ENCODE measurements around the gene DPEP2.
"Not testable (repeated sequence)": the region's sequence is repeated elsewhere in the genome, so short reads cannot be mapped to it uniquely, and the experiment has no call there.

DPEP2 gene

DNA sequence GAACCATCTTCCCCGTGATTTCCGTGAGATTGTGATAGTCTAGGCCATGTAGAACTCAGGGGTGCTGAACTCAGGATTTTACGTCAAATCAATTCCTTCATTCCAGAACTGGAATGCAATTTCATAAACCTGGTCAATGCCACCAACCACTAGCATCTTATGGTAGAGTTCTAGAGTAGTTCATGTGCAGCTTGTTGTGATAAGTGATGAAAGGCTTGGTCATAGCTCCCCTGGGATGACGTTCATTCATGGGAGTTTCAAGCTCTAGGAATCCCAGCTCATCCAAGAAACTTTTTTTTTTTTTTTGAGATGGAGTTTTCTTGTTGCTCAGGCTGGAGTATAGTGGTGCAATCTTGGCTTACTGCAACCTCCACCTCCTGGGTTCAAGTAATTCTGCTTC, 3.7 kb upstream of the DPEP2 start:
- no peak for DNase-seq

DNA sequence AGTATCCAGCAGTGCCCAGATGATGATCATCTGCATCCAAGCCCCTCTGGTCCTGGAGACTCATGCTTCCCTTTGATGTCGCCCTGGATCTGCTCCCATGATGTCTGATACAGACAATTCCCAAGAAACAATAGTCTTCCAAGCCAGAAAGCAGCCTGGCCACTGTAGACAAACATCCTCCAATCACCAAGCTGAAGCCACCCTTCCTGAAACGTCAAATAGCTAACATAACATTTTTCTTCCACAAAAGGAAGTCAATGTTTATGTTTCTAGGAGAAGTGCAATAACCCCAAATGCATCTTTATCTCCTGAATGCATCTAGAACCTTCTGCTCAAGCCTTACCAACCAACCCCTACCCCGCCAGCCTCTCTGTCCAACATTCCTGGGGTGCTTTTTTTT, 1.2 kb upstream of the DPEP2 start:
- DNase-seq, result no peak

DNA sequence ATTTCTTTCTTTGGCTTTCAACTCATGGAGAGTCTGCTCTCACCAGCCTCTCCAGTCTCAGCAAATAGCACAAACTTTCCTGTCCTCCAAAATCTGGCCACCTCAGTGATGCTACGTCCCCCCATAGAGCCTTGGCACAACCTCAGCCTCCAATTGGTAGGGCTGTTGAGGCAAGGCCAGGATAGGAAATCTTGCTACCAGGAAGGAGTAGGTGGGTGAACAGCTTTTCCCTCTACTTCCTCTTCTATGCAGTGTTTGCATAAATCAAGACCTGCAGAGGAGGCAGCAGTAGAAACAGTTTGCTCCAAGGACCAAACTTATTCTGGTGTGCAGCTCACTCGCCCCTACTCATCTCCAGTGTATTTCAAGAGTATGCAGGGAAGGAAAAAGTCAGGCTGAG, 701 bp upstream of the DPEP2 start:
- no peak for DNase-seq

DNA sequence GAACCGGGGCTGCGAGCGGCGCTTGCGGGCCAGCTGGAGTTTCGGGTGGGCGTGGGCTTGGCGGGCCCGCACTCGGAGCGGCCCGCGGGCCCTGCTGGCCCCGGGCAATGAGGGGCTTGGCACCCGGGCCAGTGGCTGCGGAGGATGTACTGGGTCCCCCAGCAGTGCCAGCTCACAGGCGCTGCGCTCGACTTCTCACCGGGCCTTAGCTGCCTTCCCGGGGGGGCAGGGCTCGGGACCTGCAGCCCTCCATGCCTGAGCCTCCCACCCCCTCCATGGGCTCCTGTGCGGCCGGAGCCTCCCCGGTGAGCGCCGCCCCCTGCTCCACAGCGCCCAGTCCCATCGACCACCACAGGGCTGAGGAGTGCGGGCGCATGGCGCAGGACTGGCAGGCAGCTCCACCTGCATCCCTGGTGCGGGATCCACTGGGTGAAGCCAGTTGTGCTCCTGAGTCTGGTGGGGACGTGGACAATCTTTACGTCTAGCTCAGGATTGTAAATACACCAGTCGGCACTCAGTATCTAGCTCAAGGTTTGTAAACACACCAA, 979 bp downstream of the DPEP2 start:
- not testable (repeated sequence) for DNase-seq

DNA sequence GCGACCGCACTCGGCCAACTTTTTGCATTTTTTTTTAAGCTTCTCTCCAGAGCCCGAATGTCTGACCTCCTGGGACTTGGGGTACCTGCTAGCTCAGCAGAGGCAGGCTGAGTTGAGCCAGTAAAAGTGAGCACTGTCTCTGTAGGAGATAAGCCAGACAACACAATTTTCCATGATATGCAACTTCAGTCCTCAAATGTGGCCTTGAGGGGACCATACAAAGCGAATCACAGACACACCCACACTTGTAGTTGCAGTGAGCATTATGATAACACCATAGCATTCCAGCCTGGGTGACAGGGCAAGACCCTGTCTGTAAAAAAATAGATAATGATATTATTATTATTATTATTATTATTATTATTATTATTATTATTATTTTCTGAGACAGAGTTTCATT, 2.6 kb downstream of the DPEP2 start:
- no peak for DNase-seq

DNA sequence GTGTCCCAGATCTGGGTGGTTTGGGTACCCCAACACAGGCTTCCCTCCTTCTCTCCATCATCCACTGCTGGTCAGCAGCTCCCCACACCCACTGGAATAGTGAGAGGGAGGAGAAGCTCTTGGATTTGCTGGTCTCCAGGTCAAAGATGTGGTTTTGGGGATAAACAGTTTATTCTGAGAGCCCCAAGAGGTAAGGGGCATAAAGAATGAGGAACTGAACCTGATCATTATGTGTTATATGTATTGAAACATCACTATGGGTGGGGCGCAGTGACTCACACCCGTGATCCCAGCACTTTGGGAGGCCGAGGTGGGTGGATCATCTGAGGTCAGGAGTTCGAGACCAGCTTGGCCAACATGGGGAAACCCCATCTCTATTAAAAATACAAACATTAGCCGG, 3.9 kb downstream of the DPEP2 start:
- DNase-seq, result peak; percentile 24

DNA sequence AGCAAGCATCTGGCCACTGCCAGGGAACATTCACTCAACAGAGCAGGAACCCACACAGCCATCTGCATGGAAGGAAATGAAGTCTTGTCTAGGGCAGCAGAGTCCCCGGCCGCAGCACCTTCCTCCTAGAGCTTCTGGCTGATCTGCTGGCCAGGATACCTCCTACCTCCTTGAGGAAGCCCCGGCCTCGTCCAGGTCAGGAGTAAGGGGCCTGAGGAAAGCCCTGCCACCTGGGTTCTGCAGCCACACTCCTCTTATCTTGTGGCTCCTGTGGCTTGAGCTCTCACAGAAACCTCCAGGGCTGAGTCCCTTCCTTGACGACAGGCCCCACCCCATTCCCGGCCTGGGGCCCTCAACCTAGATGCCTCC, 5.3 kb downstream of the DPEP2 start:
- DNase-seq, result peak; percentile 26

DNA sequence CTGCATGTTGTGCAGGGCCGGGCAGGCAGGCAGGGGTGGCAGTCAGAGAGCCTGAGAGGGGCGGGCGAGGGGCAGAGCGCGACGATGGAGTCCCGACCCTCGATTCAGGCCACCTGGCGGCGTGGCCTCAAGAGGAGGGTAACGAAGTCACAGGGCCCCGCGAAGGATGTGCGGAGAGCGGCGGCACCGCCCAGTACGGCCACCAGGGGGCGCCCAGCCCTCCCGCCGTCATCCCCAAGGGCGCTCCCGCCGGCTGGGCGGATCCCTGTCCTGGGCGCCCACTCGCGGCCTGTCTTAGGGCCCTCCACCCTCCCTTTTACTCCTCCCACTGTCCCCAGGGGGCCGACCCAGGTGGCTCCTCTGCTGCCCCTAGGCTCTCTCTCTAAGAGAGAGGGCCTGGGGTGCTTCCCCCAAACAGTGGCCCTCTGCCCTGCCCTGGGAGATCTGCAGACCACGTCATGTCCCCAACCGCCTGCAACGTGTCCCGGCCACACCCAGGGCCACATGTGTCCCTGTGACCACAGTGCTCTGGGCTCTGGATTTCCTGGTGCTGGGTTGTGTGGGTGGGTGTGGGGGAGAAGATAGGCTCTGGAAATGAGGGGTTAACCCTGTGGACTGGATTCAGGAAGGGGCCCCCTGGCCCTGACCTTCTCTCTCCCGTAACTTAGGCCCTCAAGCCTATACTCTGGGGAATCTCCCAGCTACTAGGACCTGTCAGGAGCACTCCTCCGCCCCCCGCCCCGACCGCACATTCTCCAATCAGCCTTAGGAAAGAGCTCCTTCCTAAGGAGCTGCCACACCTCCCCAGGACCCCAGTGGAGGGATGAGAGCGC, 5.9 kb downstream of the DPEP2 start:
- peak; percentile 88 for DNase-seq

DNA sequence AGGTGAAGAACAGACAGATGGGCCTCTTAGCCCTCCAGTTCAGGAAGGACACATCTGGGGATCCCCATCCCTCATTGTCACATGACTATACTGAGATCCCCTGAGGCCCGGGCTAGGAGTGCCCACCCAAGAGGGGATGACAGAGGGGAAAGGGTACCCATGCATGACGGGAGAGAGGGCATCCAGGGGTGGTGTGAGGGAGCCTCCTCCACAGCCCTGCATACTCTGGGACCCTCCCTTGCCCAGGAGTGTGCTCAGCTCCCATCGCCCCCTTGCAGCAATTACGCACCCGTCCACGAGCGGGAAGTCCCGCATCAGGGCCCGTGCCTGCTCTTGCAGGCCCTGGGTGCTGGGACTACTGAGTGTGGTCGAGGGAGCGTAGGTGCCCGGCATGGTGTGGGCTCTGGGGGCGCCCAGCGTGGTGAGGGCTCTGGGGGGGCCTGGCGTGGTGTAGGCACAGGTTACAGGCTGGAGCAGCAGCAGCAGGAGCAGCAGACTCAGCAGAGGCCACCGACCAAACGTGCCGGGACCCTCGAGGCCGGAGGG, 6.5 kb downstream of the DPEP2 start:
- DNase-seq, result no peak

DNA sequence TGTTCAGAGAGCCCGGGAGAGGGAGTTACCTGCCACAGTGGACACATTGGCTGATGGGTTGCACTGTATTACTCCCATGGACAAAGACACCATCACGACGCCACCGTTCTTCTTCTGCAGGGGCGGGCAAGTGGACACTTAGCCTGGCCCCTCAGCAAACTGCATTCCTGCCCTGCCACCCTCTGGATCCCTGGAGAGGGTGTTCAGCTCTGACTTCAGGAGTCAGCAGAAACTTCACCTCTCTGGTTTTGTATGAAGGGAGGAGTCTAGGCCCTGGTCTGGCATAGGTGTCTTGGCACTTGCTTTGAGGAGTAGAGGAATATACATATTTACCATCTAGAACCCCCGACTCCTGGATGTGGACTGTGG, 9.3 kb downstream of the DPEP2 start:
- no peak for DNase-seq

DNA sequence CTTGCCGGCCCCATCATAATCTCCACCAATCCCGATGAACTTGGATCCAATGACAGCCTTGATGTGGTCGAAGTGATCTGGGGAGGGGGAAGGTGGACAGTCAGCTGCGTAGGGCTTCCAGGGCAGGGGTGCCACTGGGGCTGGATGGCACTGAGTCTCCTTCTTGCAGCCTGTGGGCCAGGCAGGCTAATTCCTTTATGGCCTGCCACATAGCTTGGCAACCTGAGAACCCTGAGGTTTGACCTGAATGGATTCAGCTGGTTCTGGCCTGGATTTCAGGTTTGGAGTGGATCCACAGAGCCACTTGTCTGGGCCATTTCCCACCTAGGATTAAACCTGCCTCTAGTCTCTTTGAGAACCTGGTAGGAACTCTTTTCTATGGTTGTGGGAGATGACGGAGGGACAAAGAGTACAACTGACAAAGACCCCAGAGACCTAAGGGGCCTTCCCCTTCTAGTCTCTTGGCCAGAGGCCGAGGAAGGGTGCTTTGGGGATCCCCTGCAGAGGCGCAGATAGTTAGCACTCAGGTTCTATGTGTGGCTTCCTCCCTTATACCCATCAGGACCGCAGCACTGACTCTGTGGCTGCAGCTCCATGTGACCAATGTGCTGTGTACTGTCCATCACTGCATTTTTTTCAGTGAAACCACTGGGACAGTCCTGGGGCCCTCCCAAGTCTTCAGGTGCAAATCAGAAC, 9.8 kb downstream of the DPEP2 start:
- no peak for DNase-seq

DNA sequence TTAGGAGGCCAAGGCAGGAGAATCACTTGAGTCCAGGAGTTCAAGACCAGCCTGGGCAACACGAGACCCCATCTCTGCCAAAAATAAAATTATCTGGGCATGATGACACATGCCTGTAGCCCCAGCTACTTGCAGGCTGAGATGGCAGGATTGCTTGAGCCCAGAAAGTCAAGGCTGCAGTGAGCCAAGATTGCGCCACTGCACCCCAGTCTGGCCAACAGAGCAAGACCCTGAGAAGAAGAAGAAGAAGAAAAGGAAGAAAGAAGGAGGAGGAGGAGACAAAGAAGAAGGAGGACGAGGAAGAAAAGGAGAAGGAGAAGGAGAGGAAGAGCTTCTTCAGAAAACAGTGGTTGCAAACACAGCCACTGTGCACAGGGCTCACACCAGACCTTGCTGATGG, 10.6 kb downstream of the DPEP2 start:
- DNase-seq, result no peak

DNA sequence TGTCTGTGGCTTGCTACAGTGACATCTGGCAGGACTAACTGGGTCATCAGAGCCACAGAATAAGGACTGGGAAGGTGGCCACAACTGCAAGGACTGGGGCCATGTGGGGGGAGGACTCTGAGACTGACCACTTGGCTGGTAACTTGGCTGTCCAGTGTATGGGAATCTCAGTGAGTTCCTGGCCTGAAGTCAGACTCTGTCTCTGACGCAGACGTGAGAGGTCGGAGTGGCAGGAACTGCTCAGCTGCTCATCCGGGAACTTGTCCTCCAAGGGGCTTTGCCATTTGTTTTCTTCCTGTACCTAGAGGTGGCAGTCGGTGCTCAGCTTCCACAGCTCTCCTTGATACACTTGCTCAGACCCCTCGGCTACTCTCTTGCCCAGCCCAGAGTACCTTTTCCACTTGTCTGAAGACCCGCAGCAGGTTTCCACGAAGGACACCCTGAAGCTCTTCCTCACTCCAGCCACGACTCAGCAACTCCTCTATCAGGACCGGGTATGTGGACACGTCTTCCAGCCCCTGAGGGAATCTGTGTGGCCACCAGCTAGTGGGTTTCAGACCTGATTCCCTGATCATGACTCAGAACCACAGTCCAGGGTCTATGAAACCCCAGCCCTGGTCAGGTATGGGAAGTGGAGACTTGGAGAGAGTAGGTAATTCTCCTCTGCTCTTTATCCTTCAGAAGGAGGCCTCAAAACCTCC, 11.7 kb downstream of the DPEP2 start:
- no peak for DNase-seq

DNA sequence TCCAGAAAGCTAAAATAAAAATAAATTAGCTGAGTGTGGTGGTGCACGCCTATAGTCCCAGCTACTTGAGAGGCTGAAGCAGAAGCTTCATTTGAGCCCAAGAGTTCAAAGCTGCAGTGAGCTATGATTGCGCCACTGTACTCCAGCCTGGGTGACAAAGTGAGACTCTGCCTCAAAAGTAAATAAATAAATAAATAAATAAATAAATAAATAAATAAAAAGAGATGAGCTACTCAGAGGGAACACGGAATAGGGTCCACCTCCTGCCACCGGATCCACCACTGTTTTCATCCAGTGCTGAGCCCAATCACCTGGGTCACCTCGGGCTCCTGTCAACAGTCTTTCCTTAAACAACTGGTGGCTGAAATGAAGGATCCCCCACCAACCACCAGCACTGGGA, 12.3 kb downstream of the DPEP2 start:
- no peak for DNase-seq

DNA sequence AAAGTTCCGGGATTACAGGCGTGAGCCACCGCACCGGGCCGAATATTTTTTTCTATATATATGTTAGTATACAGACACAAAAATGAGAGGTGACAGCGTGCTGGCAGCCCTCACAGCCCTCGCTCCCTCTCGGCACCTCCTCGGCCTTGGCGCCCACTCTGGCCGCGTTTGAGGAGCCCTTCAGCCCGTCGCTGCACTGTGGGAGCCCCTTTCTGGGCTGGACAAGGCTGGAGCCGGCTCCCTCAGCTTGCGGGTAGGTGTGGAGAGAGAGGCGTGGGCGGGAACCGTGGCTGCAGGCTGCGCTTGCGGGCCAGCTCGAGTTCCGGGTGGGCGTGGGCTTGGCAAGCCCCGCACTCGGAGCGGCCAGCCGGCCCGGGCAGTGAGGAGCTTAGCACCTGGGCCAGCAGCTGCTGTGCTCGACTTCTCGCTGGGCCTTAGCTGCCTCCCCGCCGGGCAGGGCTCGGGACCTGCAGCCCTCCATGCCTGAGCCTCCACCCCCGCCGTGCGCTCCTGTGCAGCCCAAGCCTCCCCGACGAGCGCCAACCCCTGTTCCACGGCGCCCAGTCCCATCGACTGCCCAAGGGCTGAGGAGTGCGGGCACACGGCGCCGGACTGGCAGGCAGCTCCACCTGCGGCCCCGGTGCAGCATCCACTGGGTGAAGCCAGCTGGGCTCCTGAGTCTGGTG, 17.1 kb downstream of the DPEP2 start:
- no peak for DNase-seq

DNA sequence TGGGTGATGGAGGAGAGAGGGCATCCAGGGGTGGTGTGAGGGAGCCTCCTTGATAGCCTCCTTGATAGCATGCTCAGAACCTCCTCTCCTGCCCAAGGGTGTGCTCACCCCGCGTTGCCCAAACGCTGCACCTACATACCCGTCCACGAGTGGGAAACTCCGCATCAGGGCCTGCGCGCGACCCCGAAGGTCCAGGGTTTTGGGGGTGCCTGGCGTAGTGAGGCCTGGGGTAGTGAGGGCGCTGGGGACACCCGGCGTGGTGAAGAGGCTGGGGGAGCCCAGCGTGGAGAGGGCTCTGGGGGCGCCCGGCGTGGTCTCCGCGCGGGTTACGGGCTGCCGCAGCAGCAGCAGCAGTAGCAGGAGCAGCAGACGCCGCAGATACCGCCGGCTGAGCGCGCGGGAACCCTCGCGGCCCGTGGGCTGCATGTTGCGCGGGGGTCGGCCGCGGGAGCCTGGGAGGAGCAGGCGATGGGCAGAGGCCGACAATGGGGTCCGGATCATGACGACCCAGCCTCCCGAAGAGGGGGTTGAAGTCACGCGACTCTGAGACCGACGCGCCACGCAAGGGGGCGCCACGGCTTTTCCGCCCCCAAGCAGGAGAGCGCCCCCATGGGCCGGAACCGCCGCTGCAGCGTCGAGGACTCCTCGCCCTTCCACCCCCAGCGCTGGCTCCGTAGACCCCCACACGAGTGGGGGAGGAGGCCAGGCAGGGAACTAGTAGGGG, 19.2 kb downstream of the DPEP2 start, which contains the start of gene DPEP3:
TSS of gene DPEP3 (minus strand) at position 545 of the 724 bp plus-strand sequence. CDS start at position 426, 119 bp downstream.
- no peak for DNase-seq

DNA sequence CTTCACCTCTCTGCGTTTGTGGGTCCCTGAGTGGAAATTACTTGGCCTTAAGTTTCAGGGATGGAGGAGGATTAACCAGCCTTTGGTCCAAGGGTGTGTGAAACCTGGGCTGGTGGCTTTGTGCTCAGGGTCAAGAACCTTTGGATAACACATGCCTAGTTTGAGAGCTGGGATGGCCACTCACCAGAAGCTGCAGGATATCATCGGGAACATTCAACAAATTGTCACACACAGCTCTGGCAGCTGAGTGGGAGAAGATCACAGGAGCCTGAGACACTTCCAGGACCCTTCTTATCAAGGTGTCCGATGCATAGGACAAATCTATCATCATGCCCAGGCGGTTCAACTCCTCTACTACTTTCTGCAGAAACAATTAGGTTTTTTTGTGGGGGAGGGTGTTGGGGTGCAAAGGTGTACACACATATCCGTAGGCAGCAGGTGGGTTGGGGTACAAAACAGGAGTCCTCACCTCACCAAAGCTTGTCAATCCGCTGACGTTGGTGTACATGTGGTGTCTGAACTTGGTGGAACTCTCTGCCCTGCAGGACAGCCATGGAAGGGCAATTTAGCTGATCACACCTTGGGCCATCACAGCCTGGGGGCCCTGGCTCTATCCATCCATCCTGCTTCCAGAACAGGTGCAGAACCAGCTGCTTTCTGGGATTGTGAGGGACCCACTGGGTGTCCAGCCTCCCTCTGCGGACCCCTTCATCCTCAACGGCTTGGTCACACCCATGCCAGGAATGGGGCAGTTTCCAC, 21.6 kb downstream of the DPEP2 start:
- DNase-seq, result no peak

DNA sequence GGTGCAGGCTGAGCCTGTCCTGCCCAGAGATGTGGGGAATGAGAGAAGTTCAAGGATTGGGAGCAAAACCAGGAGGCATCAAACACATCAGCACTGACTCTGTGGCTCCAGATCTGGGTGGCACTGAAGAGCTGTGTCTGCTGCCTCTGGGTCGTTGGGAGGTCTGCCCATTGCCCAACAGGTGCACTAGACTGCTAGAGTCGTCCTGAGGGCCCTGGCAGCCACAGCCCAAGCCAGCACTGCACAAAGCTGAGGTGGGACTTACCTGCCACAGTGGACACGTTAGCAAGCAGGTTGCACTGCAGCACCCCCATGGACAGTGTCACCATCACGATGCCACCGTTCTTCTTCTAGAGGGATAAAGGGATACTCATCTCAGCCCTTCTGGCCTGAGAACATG, 22.3 kb downstream of the DPEP2 start:
- no peak for DNase-seq

DNA sequence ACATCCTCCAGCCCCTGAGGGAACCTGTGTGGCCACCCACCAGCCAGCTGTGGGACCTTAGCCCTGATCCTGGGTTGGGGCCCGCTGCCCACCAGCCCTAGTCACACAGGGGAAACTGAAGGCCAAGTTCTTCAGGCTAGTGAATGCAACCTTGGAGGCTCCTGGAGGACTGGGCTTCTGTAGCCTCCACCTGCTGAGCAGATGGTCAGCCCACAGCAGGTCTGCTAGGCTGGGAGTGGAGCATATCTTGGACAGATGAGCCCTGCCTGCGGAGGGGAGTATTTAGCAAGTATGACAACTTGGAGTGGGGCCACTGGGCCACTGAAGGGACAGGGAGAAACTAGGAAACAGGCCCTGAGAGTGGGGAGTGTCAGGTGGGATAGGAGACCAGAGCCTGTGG, 23.1 kb downstream of the DPEP2 start:
- no peak for DNase-seq

DNA sequence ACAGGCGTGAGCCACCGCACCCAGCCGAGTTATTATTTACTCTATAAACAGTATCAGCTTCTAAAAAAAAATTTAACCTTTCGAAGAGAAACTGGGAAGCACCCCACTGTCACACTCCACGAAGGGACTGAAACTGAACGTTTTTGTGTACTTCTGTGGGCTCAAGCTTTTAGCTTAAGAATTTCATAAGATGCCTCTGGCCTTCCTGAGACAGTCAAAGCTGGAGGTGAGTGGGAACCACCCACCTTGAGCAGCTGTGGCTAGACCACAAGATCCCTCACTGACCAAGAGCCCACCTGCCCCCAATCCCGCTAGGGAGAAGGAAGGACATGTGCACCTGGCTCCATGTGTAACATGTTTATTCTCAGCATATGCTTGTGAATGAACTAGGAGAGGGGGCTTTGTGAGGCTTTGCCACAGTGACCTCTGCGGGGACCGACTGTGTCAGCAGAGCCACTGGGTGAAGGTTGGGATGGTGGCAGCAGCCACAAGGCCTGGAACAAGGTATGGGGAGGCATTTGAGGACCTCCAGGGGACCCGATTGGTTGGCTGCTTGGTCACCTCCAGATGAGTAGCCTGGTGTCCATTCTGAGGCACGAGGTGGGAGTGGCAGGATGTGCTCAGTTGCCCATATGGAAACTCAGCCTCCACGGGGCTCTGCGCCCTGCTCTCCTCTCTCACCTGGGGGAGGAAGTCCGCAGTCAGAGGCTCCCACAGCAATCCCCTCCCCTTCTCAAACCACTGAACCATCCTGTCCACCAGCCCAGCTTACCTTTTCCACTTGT, 23.8 kb downstream of the DPEP2 start:
- no peak for DNase-seq

Measured in activated T-cell treated with anti-CD3 and anti-CD28 coated beads, Interleukin-2, amount 50 U/mL, for 1 hour (primary cell).